HepG2 (cell line): ENCODE results near the gene ZMYND8.

Experiments
- FOSL1 ChIP-seq: sonication (generic); formaldehyde crosslinking; IDR thresholded peaks from 2 replicates; pipeline ENCODE4 v1.9.0; 2021; ENCODE audit warnings: missing genetic modification reagents, borderline replicate concordance
- FOSL2 ChIP-seq: sonication (generic); formaldehyde crosslinking; IDR thresholded peaks from 2 replicates; pipeline ENCODE4 v1.4.0; 2020; ENCODE audit warnings: missing genetic modification reagents
- IKZF5 ChIP-seq: IDR thresholded peaks from 2 replicates; pipeline ENCODE4 v1.6.1; 2018; ENCODE audit warnings: missing genetic modification reagents, mild to moderate bottlenecking, missing compliant biosample characterization
- RBAK ChIP-seq: sonication (generic); formaldehyde crosslinking; IDR thresholded peaks from 2 replicates; pipeline ENCODE4 v1.5.1; 2020; ENCODE audit warnings: mild to moderate bottlenecking, missing genetic modification reagents
- TCF7 ChIP-seq: sonication (generic); IDR thresholded peaks from 2 replicates; pipeline ENCODE4 v1.6.1; 2016; ENCODE audit warnings: antibody characterized with exemption, low read depth
- TEAD2 ChIP-seq: sonication (generic); formaldehyde crosslinking; IDR thresholded peaks from 2 replicates; pipeline ENCODE4 v1.9.0; 2021; ENCODE audit warnings: missing genetic modification reagents
- ZNF883 ChIP-seq: sonication (generic); formaldehyde crosslinking; IDR thresholded peaks from 2 replicates; pipeline ENCODE4 v1.5.1; 2020; ENCODE audit warnings: mild to moderate bottlenecking, missing genetic modification reagents; ENCODE audit errors: not compliant biosample characterization
- TF ChIP-seq, protein P1 (sequence below): IDR thresholded peaks from 2 replicates; pipeline ENCODE4 v1.6.1; 2012; ENCODE audit warnings: inconsistent platforms
- TF ChIP-seq, protein P2 (sequence below): sonication (generic); formaldehyde crosslinking; IDR thresholded peaks from 2 replicates; pipeline ENCODE4 v1.5.0; 2020; ENCODE audit warnings: mild to moderate bottlenecking, missing genetic modification reagents, moderate library complexity

DNA sequence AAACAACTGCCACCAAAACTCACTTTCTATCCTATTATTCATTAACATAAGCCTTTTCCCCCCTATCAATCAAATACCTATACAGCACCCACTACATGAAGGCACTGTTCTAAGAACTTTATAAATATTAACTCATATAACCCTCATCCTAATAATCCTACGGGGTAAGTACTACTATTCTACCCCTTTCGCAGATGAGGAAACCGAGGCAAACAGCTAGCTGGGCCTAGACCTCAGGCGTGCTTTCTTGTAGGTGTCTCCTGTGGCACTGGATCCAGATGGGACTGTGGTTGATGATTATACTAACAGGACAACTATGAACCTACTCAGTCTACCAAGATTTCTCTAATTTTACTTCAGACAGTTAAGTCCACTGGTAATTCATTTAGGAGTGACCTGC lies 131.6 kb downstream of the ZMYND8 start:
- TF ChIP-seq TCF7 (no peak), FOSL2 (CRISPR knock-in tag) (no peak), RBAK (CRISPR knock-in tag) (no peak), TEAD2 (CRISPR knock-in tag) (no peak), ZNF883 (CRISPR knock-in tag) (no peak), IKZF5 (CRISPR knock-in tag) (no peak), FOSL1 (CRISPR knock-in tag) (no peak)
- TF ChIP-seq, protein P1, sequence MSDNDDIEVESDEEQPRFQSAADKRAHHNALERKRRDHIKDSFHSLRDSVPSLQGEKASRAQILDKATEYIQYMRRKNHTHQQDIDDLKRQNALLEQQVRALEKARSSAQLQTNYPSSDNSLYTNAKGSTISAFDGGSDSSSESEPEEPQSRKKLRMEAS: no peak
- TF ChIP-seq, protein P2, sequence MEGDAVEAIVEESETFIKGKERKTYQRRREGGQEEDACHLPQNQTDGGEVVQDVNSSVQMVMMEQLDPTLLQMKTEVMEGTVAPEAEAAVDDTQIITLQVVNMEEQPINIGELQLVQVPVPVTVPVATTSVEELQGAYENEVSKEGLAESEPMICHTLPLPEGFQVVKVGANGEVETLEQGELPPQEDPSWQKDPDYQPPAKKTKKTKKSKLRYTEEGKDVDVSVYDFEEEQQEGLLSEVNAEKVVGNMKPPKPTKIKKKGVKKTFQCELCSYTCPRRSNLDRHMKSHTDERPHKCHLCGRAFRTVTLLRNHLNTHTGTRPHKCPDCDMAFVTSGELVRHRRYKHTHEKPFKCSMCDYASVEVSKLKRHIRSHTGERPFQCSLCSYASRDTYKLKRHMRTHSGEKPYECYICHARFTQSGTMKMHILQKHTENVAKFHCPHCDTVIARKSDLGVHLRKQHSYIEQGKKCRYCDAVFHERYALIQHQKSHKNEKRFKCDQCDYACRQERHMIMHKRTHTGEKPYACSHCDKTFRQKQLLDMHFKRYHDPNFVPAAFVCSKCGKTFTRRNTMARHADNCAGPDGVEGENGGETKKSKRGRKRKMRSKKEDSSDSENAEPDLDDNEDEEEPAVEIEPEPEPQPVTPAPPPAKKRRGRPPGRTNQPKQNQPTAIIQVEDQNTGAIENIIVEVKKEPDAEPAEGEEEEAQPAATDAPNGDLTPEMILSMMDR (CRISPR knock-in tag): no peak
